ENCODE results near the gene THOC7. TPM values are rescaled to one million over a fixed set of nuclear protein-coding genes. Genes with fewer than 3 reads are reported as not detected.

Gene THOC7
- total RNA-seq, 3 donors from 2014 or later: 61.9 to 62.9 (median 62.2) TPM

- TF ChIP-seq POLR2AphosphoS5 (IDR thresholded peaks at IDR 0.05) (no peak), CTCF (IDR thresholded peaks at IDR 0.05) (no peak), POLR2A (IDR thresholded peaks at IDR 0.05) (no peak)
- intact Hi-C loops (cut with DNase I; ENCODE audit: low total_unique reads): no loop called here
- Histone ChIP-seq H3K27me3 (no peaks in the 10 kb centered on the region), H3K4me3 (no peak overlapping the region), H3K36me3 (no peaks in the 10 kb centered on the region), H3K9me3 (no peaks in the 10 kb centered on the region), H3K27ac (no peak overlapping the region), H3K4me1 (no peaks in the 10 kb centered on the region)
- no peak for DNase-seq (ENCODE audit: low spot score in 2 of 2)
Measured at GRCh38 chr3:63872135-63872924, 8.7 kb upstream of the THOC7 start.

GRCh38 chr3:63870615-63871005 lies 7.0 kb upstream of the THOC7 start:
- no peaks in the 10 kb centered on the region for H3K4me1 ChIP-seq

GRCh38 chr3:63869940-63870614 lies 6.5 kb upstream of the THOC7 start:
- H3K27me3 ChIP-seq: no peaks in the 10 kb centered on the region
- no peaks in the 10 kb centered on the region for H3K36me3 ChIP-seq
- DNase-seq (ENCODE audit: low spot score in 2 of 2): no peak
- no peaks in the 10 kb centered on the region for H3K4me1 ChIP-seq
- TF ChIP-seq POLR2A (IDR thresholded peaks at IDR 0.05) (no peak), POLR2AphosphoS5 (IDR thresholded peaks at IDR 0.05) (no peak), CTCF (IDR thresholded peaks at IDR 0.05) (no peak)
- no peaks in the 10 kb centered on the region for H3K9me3 ChIP-seq
- intact Hi-C loops (cut with DNase I; ENCODE audit: low total_unique reads): no loop called here
- H3K4me3 ChIP-seq: no peak overlapping the region
- H3K27ac ChIP-seq: no peak overlapping the region

More at GRCh38 chr3:63870615-63871005, 7.0 kb upstream of the THOC7 start:
- DNase-seq (ENCODE audit: low spot score in 2 of 2): no peak
- Histone ChIP-seq H3K9me3 (no peaks in the 10 kb centered on the region), H3K27me3 (no peaks in the 10 kb centered on the region), H3K4me3 (no peak overlapping the region), H3K36me3 (no peaks in the 10 kb centered on the region), H3K27ac (no peak overlapping the region)
- no peak for TF ChIP-seq POLR2AphosphoS5 (IDR thresholded peaks at IDR 0.05)
- TF ChIP-seq CTCF (IDR thresholded peaks at IDR 0.05): no peak
- no peak for TF ChIP-seq POLR2A (IDR thresholded peaks at IDR 0.05)
- intact Hi-C loops (cut with DNase I; ENCODE audit: low total_unique reads): no loop called here

DNA sequence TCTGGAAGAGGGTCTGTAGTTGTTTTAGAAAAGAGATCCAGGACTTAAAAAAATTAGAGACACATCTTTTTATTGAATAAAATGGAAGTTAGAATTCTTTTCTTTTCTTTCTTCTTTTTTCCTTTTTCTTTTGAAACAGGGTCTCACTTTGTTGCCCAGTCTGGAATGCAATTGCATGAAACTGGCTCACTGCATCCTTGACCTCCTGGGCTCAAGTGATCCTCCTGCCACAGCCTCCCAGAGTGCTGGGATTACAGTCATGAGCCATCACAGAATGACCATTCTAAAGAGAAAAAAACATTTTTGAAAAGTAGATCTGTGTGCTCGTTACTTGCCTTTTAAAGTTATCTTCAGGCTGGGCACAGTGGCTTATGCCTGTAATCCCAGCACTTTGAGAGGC lies 3.6 kb upstream of the THOC7 start:
- H3K36me3 ChIP-seq: no peaks in the 10 kb centered on the region
- no peaks in the 10 kb centered on the region for H3K4me1 ChIP-seq
- H3K4me3 ChIP-seq: no peak overlapping the region
- H3K27ac ChIP-seq: no peak overlapping the region
- no peak for TF ChIP-seq POLR2AphosphoS5 (IDR thresholded peaks at IDR 0.05)
- TF ChIP-seq POLR2A (IDR thresholded peaks at IDR 0.05): no peak
- no peak for TF ChIP-seq CTCF (IDR thresholded peaks at IDR 0.05)
- H3K27me3 ChIP-seq: no peaks in the 10 kb centered on the region
- intact Hi-C loops (cut with DNase I; ENCODE audit: low total_unique reads): no loop called here
- DNase-seq (ENCODE audit: low spot score in 2 of 2): no peak
- no peaks in the 10 kb centered on the region for H3K9me3 ChIP-seq

DNA sequence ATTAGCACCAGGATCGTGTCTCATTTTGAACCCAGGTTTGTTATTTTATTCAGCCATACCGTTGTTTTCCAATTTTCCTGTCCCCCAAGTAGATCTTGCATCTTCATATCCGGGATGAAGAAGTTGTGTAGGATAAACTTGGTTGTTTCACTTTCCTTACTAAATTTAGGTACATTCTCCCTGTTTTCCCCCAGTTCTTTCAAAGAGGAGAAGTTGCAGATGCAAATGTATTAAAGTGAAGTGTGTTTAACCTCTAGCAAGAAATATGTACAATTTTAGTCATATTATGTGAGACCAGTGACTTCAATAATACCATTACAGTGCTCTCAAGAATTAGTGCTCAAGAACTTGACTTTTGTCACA lies 1.3 kb upstream of the THOC7 start:
- no peaks in the 10 kb centered on the region for H3K4me1 ChIP-seq
- H3K9me3 ChIP-seq: no peaks in the 10 kb centered on the region
- intact Hi-C loops (cut with DNase I; ENCODE audit: low total_unique reads): no loop called here
- H3K36me3 ChIP-seq: no peaks in the 10 kb centered on the region
- H3K27ac ChIP-seq: peak overlapping the region; percentile 90 to 96
- DNase-seq (ENCODE audit: low spot score in 2 of 2): no peak
- no peaks in the 10 kb centered on the region for H3K27me3 ChIP-seq
- no peak for TF ChIP-seq CTCF (IDR thresholded peaks at IDR 0.05)
- TF ChIP-seq POLR2A (IDR thresholded peaks at IDR 0.05): no peak
- TF ChIP-seq POLR2AphosphoS5 (IDR thresholded peaks at IDR 0.05): no peak
- peak overlapping the region; percentile 88 to 100 (median 97) for H3K4me3 ChIP-seq
